MM.1S (cell line): ENCODE measurements around the gene EN2.

Experiments used
- DNase-seq: peaks from one replicate; pipeline ENCODE4 v3.0.0-alpha.2; 2015
- H2AFZ ChIP-seq: fragments of 300-600 bp; sonication (generic); 2 replicates; pipeline ENCODE4 v1.6.0; 2016; ENCODE audit warnings: antibody characterized with exemption, low read length
- H3F3A ChIP-seq: fragments of 300-600 bp; sonication (generic); 2 replicates; pipeline ENCODE4 v1.6.1; 2016; ENCODE audit warnings: mild to moderate bottlenecking, antibody characterized with exemption, low read length, moderate library complexity, mixed read lengths; ENCODE audit not compliant: insufficient read depth
- H3K27ac ChIP-seq: fragments of 300-600 bp; sonication (generic); 2 replicates; pipeline ENCODE4 v1.5.1; 2016; ENCODE audit warnings: mild to moderate bottlenecking, low read length
- H3K27me3 ChIP-seq: fragments of 300-600 bp; sonication (generic); replicated peaks from 2 replicates; pipeline ENCODE4 v1.6.0; 2016; ENCODE audit warnings: low read length; ENCODE audit not compliant: insufficient read depth
- H3K36me3 ChIP-seq: fragments of 300-600 bp; sonication (generic); replicated peaks from 2 replicates; pipeline ENCODE4 v1.6.1; 2016; ENCODE audit warnings: mild to moderate bottlenecking, low read length, mixed read lengths; ENCODE audit not compliant: insufficient read depth
- H3K4me1 ChIP-seq: fragments of 300-600 bp; sonication (generic); 2 replicates; pipeline ENCODE4 v1.6.1; 2016; ENCODE audit warnings: low read length, mixed read lengths
- H3K4me2 ChIP-seq: fragments of 300-600 bp; sonication (generic); 2 replicates; pipeline ENCODE4 v1.6.0; 2016; ENCODE audit warnings: low read depth, low read length
- H3K4me3 ChIP-seq: fragments of 300-600 bp; sonication (generic); 2 replicates; pipeline ENCODE4 v1.5.1; 2016; ENCODE audit warnings: low read length, mixed read lengths
- H3K79me2 ChIP-seq: fragments of 300-600 bp; sonication (generic); 2 replicates; pipeline ENCODE4 v1.6.1; 2016; ENCODE audit warnings: mixed run types, low read length, mixed read lengths
- H3K9ac ChIP-seq: fragments of 300-600 bp; sonication (generic); 2 replicates; pipeline ENCODE4 v1.6.1; 2016; ENCODE audit warnings: low read length, mixed read lengths
- H3K9me2 ChIP-seq: fragments of 300-600 bp; sonication (generic); replicated peaks from 2 replicates; pipeline ENCODE4 v1.6.1; 2016; ENCODE audit warnings: mild to moderate bottlenecking, low read length, mixed read lengths; ENCODE audit not compliant: insufficient read depth
- H3K9me3 ChIP-seq: fragments of 300-600 bp; sonication (generic); replicated peaks from 2 replicates; pipeline ENCODE4 v1.6.1; 2016; ENCODE audit warnings: mild to moderate bottlenecking, low read length, mixed read lengths; ENCODE audit not compliant: insufficient read depth
- H4K20me1 ChIP-seq: fragments of 300-600 bp; sonication (generic); 2 replicates; pipeline ENCODE4 v1.6.1; 2016; ENCODE audit warnings: mild to moderate bottlenecking, low read length, moderate library complexity, mixed read lengths; ENCODE audit not compliant: insufficient read depth
- EZH2 ChIP-seq: fragments of 300-600 bp; sonication (generic); optimal IDR thresholded peaks from 2 replicates; pipeline ENCODE3; 2017; ENCODE audit warnings: low read depth, mild to moderate bottlenecking, antibody characterized with exemption, low read length, mixed read lengths
- EZH2phosphoT487 ChIP-seq: fragments of 300-600 bp; sonication (generic); IDR thresholded peaks from 2 replicates; pipeline ENCODE4 v1.6.1; 2018; ENCODE audit warnings: antibody characterized with exemption, low read length
- TF ChIP-seq, protein P1 (sequence below): fragments of 300-600 bp; sonication (generic); IDR thresholded peaks from 2 replicates; pipeline ENCODE4 v1.5.1; 2016; ENCODE audit warnings: antibody characterized with exemption, low read length, mixed read lengths

EN2 gene

GRCh38 chr7:155450558-155450969 lies 7.4 kb upstream of the EN2 start:
- Histone ChIP-seq H3K9me3 (no peaks in the 10 kb centered on the region), H3F3A (no peaks in the 10 kb centered on the region), H3K27ac (no peak overlapping the region), H4K20me1 (no peaks in the 10 kb centered on the region), H3K4me2 (no peak overlapping the region), H3K27me3 (peaks cover 72% of the 10 kb centered on the region), H2AFZ (no peak overlapping the region), H3K36me3 (no peaks in the 10 kb centered on the region), H3K9ac (no peak overlapping the region), H3K4me1 (no peaks in the 10 kb centered on the region), H3K4me3 (no peak overlapping the region), H3K79me2 (no peaks in the 10 kb centered on the region), H3K9me2 (no peaks in the 10 kb centered on the region)
- no peak for DNase-seq
- TF ChIP-seq EZH2 (no peak), EZH2phosphoT487 (no peak)
- TF ChIP-seq, protein P1, sequence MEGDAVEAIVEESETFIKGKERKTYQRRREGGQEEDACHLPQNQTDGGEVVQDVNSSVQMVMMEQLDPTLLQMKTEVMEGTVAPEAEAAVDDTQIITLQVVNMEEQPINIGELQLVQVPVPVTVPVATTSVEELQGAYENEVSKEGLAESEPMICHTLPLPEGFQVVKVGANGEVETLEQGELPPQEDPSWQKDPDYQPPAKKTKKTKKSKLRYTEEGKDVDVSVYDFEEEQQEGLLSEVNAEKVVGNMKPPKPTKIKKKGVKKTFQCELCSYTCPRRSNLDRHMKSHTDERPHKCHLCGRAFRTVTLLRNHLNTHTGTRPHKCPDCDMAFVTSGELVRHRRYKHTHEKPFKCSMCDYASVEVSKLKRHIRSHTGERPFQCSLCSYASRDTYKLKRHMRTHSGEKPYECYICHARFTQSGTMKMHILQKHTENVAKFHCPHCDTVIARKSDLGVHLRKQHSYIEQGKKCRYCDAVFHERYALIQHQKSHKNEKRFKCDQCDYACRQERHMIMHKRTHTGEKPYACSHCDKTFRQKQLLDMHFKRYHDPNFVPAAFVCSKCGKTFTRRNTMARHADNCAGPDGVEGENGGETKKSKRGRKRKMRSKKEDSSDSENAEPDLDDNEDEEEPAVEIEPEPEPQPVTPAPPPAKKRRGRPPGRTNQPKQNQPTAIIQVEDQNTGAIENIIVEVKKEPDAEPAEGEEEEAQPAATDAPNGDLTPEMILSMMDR: no peak

DNA sequence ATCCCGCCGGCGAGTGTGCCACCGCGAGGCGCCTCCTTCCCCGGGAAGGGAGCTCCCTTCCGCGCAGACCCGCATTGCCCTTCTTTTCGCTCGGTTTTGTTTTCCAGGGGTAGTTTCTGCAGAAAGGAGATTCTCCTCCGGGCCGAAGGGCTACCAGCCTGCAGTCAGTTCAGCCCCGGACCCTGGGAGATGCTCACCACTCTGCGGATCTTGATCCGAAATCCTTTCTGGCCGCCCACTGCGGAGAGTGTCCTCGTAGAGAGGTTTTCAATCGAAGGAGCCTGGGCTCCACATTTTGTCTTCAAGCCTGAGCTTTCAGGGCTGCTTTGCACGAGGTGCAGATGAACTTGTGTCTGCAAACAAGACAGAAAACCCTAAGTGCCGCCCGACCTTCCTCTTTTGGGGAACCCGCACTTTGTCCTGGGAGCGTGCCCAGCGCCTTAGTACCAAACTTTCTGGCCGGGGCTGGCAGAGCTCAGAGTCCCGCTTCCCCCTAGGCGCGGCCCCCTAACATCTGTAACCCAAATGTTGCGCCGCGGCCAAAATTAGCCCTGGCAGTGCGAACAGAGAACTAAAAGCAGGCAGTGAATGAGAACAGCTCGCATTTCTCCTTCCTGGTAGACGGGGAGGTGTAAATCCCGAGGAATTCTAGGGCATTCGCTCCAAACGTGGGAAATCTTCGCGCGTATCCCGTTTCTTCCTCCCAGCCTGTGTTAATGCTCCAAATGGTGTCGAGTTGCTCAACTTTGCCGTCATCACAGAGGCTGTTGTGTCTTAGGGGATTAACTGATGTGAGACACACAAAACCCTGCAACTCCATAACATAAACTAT lies 6.7 kb upstream of the EN2 start:
- TF ChIP-seq, protein P1: no peak
- TF ChIP-seq EZH2phosphoT487 (no peak), EZH2 (no peak)
- no peak overlapping the region for H3K4me3 ChIP-seq
- no peak overlapping the region for H2AFZ ChIP-seq
- H3K27me3 ChIP-seq: peaks cover 78% of the 10 kb centered on the region
- H3K9ac ChIP-seq: no peak overlapping the region
- no peaks in the 10 kb centered on the region for H4K20me1 ChIP-seq
- H3K9me2 ChIP-seq: no peaks in the 10 kb centered on the region
- H3K4me2 ChIP-seq: no peak overlapping the region
- no peaks in the 10 kb centered on the region for H3K4me1 ChIP-seq
- H3K36me3 ChIP-seq: no peaks in the 10 kb centered on the region
- no peak overlapping the region for H3K27ac ChIP-seq
- H3K9me3 ChIP-seq: no peaks in the 10 kb centered on the region
- H3F3A ChIP-seq: no peaks in the 10 kb centered on the region
- no peaks in the 10 kb centered on the region for H3K79me2 ChIP-seq
- no peak for DNase-seq

GRCh38 chr7:155451840-155452239 lies 6.1 kb upstream of the EN2 start:
- no peak overlapping the region for H3K27ac ChIP-seq
- H3K9me3 ChIP-seq: no peaks in the 10 kb centered on the region
- no peaks in the 10 kb centered on the region for H3K4me1 ChIP-seq
- H3K79me2 ChIP-seq: no peaks in the 10 kb centered on the region
- no peaks in the 10 kb centered on the region for H3K9me2 ChIP-seq
- no peak overlapping the region for H2AFZ ChIP-seq
- no peak overlapping the region for H3K4me3 ChIP-seq
- no peaks in the 10 kb centered on the region for H3F3A ChIP-seq
- no peak overlapping the region for H3K9ac ChIP-seq
- no peak for DNase-seq
- no peaks in the 10 kb centered on the region for H3K36me3 ChIP-seq
- H3K27me3 ChIP-seq: peaks cover 84% of the 10 kb centered on the region
- no peak overlapping the region for H3K4me2 ChIP-seq
- no peak for TF ChIP-seq EZH2phosphoT487
- TF ChIP-seq, protein P1: no peak
- no peak for TF ChIP-seq EZH2
- H4K20me1 ChIP-seq: no peaks in the 10 kb centered on the region
